SW480 (cell line): Measurements from ENCODE around the gene USP38.
"Not testable (repeated sequence)": the region's sequence is repeated elsewhere in the genome, so short reads cannot be mapped to it uniquely, and the experiment has no call there.

Experiments used
- DNase-seq: peaks from one replicate; pipeline ENCODE4 v3.0.0-alpha.2; 2016; ENCODE audit warnings: low spot score

The USP38 gene

DNA sequence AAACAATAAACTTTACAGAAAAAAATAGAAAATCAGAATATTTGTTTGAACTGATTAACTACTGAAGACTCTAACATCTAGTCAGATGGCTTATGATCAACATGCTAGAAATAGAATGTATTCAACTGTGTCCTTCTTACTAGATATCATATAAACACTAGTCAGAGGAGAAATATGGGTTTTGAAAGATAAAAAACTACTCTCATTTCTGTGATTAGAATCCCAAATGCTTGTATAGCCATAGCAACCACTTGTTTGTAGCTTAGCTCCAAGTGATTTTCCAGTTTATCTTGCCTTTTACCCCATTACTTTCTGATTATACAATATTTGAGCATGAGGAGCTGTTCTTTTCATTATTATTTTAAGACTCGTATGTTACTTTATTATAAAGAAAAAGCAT, 31.2 kb downstream of the USP38 start:
- DNase-seq, result no peak

DNA sequence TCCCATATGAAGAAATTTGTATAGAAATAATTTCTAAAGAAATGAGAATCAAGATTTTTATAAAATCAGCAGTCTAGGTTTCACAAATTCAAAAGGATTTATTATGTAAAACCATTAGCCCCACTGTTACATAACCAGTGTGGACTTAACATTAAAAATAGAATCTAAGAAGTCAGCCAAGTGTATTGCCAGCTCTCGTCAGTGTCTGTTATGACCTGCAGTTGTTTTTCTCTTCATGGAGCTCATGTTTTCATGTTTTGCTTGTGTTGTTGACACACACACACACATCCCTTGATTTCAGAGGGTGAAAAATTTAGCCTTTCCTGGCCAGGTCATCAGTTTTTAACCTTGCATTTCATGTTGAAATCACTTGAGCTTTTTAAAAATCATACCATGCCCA, 39.5 kb downstream of the USP38 start:
- no peak for DNase-seq

GRCh38 chr4:143225167-143225566, 40.5 kb downstream of the USP38 start:
- DNase-seq, result no peak

DNA sequence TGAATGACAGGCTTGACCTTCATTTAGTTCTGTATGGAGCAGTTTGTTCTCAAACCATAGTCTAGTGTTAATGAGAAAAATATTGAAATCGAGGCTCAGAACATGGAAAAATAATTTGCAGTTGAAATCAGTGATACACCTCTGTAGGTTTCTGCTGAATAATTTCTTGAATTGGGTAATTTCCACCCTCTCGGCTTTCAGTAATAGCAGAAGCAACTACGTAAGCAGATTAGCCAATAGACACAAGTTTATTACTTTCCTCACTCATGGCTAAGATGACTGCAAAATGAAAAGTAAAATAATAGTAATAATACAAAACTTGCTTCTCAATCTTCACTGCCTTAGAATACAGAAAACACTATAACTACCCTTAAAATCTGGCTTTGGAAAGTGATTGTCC, 46.0 kb downstream of the USP38 start:
- no peak for DNase-seq

GRCh38 chr4:143232277-143232676, 47.6 kb downstream of the USP38 start:
- no peak for DNase-seq

GRCh38 chr4:143234153-143234552, 49.4 kb downstream of the USP38 start:
- DNase-seq, result no peak

DNA sequence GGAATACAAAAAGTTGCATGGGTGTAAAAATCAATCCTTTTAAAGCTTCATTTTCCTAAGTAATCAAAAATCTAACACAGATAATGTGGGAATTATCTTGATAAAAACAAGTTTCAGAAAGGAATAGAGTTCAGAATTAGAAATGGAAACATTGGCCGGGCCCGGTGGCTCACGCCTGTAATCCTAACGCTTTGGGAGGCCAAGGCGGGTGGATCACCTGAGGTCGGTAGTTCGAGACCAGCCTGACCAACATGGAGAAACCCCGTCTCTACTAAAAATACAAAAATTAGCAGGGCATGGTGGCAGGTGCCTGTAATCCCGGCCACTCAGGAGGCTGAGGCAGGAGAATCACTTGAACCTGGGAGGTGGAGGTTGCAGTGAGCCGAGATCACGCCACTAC, 52.5 kb downstream of the USP38 start:
- DNase-seq, result not testable (repeated sequence)

- no peak for DNase-seq
These were observed 56.4 kb downstream of the USP38 start for GRCh38 chr4:143240939-143241679.

DNA sequence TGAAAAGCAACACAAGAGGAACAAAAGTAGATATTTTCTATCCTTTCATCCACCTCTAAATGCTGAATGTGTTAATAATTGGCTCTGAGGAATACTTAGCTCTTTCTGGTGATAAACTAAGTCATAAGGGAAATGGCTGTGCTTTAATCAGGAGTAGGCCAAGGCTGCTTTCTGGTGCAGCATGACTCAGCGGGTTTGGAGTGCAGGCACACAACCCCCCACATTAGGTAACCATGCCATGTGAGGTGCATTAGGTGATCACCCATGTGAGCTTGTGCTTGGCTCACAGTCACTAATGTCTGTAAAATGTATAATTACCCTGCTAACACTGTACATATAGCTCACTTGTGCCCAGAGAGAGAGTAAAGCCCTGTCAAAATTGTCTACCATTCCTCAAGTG, 57.2 kb downstream of the USP38 start:
- no peak for DNase-seq

DNA sequence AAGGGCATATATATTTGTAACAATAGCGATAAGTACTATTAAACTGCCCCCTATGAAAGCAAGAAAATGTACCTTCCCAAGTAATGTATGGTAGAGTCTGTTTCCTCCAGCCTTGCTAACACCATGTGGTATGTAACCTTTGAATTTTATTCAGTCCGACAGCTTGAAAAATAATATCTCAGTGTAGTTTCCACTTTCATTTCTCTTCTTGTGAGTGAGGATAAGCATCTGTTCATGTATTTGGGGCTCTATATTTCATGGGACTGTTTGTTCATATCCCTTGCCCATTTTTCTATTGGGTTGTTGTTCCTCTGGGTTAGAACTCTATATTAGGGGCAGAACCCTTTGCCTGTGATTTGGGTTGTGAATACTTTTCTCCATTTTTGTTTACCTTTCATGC, 58.3 kb downstream of the USP38 start:
- no peak for DNase-seq

GRCh38 chr4:143246977-143247376, 62.3 kb downstream of the USP38 start:
- no peak for DNase-seq

DNA sequence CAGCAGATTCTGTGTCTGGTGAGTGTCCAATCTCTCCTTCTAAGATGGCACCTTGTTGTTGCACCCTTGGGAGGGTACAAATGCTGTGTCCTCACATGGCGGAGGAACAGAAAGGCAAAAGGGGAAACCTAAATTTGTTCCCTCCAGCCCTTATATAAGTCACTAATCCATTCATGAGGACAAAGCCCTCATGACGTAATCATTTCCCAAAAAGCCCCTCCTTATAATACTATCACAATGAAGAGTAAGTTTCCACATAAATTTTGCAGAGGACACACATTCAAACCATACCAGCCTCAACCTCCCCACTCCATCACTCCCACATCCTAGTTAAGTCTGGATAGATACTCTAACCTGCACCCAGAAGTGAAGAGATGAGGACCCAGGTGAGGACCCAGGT, 63.1 kb downstream of the USP38 start:
- no peak for DNase-seq

- DNase-seq, result no peak
These were observed 64.1 kb downstream of the USP38 start for GRCh38 chr4:143248827-143249226.

DNA sequence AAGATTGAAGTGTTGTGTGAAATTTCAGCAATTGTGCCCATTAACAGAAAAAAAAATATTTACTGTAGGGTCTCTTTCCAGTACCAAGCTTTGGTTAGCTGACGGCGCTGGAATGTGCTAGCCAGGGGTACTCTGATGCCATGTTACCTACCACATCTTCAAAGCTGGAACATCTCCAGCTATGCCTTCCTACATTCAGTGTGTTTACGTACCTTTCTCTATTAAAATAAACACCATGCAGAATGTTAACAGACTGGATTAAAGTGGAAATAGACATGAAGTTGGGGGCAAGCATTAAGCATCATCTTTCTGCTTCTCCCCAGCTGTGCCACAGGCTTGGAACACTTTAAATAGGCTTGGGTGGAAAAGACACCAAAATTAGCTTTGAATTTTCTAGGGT, 65.9 kb downstream of the USP38 start:
- DNase-seq, result no peak

DNA sequence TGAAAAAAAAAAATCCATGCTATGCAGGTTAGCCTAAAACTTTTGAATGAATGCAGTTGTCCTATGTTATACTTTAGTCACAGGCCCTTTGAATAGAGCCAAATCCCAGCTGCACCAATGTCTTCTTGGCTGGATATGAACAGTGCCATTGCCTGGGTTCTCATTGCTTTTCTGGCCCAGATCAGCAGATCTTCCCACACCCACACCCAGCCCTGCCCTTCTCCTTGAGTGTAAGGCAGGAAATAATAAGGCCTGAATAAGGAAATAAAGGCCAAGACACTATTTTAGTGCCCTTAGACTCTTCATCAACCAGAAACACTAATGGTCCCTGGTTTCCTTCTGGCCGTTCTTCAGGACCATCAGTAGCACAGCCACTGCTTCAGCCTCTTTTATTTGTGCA, 66.6 kb downstream of the USP38 start:
- no peak for DNase-seq

- no peak for DNase-seq
These were observed 67.1 kb downstream of the USP38 start for GRCh38 chr4:143251779-143252178.

- DNase-seq, result no peak
These were observed 67.8 kb downstream of the USP38 start for GRCh38 chr4:143252478-143252877.

DNA sequence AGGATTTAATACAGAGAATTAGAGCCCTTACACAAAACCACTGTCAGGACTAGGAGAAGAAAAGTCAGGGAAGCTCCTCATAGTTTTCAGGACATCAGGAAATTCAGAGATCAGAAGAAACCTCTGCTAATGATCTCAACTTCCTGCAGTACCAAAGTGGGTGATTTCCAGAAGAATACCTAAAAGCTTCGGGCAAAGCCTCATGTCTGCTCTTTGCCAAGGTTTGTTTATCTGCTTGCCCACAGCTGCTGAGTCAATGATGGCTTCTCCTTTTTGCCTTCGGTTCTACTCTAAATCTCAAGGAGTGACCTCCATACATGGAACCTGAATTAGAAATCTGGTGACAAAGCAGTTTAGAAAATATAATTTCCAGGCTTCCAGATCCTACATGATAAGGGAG, 68.4 kb downstream of the USP38 start:
- DNase-seq, result no peak

DNA sequence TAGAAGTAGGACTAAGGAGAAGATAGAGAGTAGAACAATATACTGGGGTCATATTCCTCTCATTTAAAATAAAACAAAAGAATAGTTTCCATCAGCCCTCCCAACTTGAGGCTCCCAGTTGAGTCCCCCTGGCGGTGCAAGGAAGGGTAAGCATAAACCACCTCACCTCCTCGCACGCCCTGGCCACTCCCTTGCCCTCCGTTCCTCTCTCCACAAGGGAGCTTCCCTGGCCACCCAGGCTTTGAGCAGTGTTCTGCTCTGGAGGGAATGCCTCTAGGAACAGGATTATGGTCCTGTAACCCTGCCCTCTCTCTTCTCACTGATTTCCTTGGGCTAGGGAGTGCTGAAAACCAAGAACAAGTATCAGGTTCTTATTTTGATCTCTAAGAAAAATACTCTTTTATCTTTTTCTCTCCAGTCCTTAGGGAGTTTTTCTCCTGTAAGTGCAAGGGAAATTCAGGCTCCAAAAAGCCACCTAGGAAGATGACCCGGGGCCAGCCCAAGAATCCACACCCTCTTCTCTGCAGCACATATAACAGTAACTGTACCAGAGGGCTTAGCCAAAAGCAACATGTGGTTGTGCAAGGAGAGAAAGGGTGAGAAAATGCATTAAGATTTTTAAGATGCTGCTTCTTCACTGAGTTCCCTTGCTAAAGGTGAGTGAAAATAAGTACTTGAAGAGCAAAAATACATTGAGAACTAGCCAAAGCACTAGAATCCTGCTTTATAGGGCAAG, 69.9 kb downstream of the USP38 start:
- no peak for DNase-seq

- DNase-seq, result no peak
These were observed 71.7 kb downstream of the USP38 start for GRCh38 chr4:143256456-143256855.

DNA sequence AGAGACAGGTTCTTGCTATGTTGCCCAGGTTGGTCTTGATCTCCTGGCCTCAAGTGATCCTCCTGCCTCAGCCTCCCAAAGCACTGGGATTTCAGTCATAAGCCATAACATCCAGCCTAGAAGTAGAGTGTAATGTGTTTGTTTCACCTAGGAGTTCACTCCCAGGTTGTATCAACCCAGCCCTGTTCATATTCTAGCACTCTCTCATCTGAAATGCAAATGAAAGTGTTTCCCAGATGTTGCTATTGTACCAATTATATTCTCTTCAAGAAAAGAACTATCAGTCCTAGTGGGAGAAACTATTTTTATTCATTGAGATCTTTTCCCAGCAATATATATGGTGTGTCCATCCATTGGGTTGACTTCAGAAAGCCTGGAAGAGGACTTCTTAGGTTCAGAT, 72.6 kb downstream of the USP38 start:
- DNase-seq, result no peak

DNA sequence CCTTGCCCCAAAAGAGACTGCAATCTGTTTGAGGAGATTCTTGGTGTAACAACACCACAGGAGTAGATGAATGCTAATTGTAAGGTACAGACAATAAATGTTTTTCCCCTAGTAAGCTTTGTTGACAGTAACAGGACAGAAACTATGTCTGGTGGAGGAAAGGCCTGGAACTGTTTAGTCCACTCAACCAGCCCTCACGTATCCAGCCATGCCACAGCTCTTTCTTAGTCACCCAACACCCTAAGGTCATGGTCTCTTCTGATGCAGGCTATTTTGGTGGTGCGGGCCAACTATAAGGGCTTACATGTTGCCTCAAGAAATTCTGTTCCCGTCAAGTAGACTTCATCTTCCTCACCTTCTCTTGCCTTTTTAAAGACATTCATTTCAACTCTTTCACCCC, 76.0 kb downstream of the USP38 start:
- no peak for DNase-seq

DNA sequence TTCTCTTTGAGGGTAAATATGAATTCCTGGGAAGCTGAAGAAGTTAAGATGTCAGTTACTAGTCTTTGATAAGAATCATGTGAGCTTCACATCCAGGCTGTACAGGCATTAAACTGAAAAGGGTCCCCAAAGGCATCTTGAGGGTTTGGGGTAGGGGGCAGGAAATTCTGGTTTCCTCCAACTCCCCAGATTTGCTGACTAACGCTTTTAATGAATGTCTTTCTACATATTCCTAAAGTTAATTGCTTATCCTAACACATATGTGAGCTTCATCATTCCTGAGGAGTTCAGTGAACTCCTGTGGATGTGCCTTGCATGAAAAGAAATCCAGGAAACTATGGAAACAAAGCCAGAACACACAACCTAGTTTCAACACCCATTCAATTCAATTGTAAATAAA, 78.1 kb downstream of the USP38 start:
- DNase-seq, result no peak

DNA sequence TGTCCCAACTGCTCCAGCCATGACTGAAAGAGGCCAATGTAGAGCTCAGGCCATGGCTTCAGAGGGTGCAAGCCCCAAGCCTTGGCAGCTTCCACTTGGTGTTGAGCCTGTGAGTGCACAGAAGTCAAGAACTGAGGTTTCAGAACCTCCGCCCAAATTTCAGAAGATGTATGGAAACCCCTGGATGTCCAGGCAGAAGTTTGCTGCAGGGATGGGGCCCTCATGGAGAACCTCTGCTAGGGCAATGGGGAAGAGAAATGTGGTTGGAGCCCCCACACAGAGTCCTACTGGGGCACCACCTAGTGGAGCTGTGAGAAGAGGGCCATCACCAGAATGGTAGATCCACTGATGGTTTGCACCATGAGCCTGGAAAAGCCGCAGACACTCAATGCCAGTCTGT, 83.0 kb downstream of the USP38 start:
- DNase-seq, result not testable (repeated sequence)
